B cell (primary cell): ENCODE data around the gene NTHL1. TPM values are rescaled to one million over a fixed set of nuclear protein-coding genes. Genes with fewer than 3 reads are reported as not detected.

Source experiments
- ATAC-seq: fragments of 200-7000 bp; cut with Tn5 transposase; one replicate; pipeline ENCODE4 v1.10.0; 2021; ENCODE audit warnings: low read depth, mild to moderate bottlenecking, moderate number of reproducible peaks, moderate library complexity
- CTCF ChIA-PET: fragments of 350-600 bp; sonication (Branson Sonifier 250); formaldehyde crosslinking; loops from one replicate; lab custom pipeline; 2021; ENCODE audit warnings: antibody characterized with exemption, inconsistent platforms; lab: Charles Lee
- POLR2A ChIA-PET: fragments of 350-600 bp; sonication (Branson Sonifier 250); formaldehyde crosslinking; loops from one replicate; lab custom pipeline; 2021; ENCODE audit warnings: antibody characterized with exemption; lab: Charles Lee
- DNase-seq: peaks from one replicate; pipeline ENCODE4 v3.0.0; 2013
- H2AFZ ChIP-seq: 2 replicates; pipeline ENCODE4 v1.6.1; 2012; ENCODE audit warnings: mild to moderate bottlenecking, low read depth, low read length; ENCODE audit not compliant: insufficient read depth, poor library complexity, severe bottlenecking
- H3K27ac ChIP-seq, 2 donors: 1 replicate in 1 of 2; 2 replicates in 1 of 2; pipeline ENCODE4 v1.5.1; 2012 to 2013; ENCODE audit warnings: low read length in 2 of 2, mild to moderate bottlenecking in 2 of 2, moderate library complexity in 1 of 2
- H3K27me3 ChIP-seq, 4 experiments: fragments of 200-600 bp in 1 of 4; sonication (generic) in 1 of 4; replicated peaks in 1 of 4; 1 replicate in 2 of 4; 2 replicates in 2 of 4; pipeline versions ENCODE4 v1.6.1 to v1.7.0; 2013 to 2016; ENCODE audit warnings: low read length in 3 of 4, mild to moderate bottlenecking in 2 of 4, mixed read lengths in 1 of 4, moderate library complexity in 1 of 4; ENCODE audit not compliant: insufficient read depth in 4 of 4, control insufficient read depth in 3 of 4; ENCODE audit errors: control extremely low read depth in 1 of 4
- H3K36me3 ChIP-seq, 2 experiments: replicated peaks in 1 of 2; 1 replicate in 1 of 2; 2 replicates in 1 of 2; pipeline versions ENCODE4 v1.6.1 to v1.7.1; 2013; ENCODE audit warnings: low read length in 1 of 2; ENCODE audit not compliant: insufficient read depth in 2 of 2, control insufficient read depth in 1 of 2; ENCODE audit errors: control extremely low read depth in 1 of 2, extremely low read depth in 1 of 2
- H3K4me1 ChIP-seq, 2 donors: fragments of 200-600 bp in 1 of 2; sonication (generic) in 1 of 2; 1 replicate in 1 of 2; 2 replicates in 1 of 2; pipeline versions ENCODE4 v1.5.1 to v1.6.1; 2013 to 2017; ENCODE audit warnings: low read length in 2 of 2; ENCODE audit not compliant: control insufficient read depth in 2 of 2, insufficient read depth in 2 of 2
- H3K4me2 ChIP-seq: replicated peaks from 2 replicates; pipeline ENCODE3; 2012; ENCODE audit warnings: mild to moderate bottlenecking, low read depth, low read length; ENCODE audit not compliant: poor library complexity, severe bottlenecking
- H3K4me3 ChIP-seq, 5 experiments: fragments of 200-600 bp in 1 of 5; sonication (generic) in 1 of 5; 1 replicate in 3 of 5; 2 replicates in 2 of 5; pipeline versions ENCODE4 v1.5.1 to v1.7.0; 2011 to 2016; ENCODE audit warnings: low read length in 4 of 5, mild to moderate bottlenecking in 4 of 5, low read depth in 2 of 5, control low read depth in 1 of 5, moderate library complexity in 1 of 5; ENCODE audit not compliant: insufficient read depth in 1 of 5; ENCODE audit errors: control extremely low read depth in 1 of 5, extremely low read depth in 1 of 5
- H3K79me2 ChIP-seq: fragments of 200-600 bp; sonication (generic); one replicate; pipeline ENCODE4 v1.6.0; 2016; ENCODE audit warnings: low read length; ENCODE audit not compliant: control insufficient read depth, insufficient read depth
- H3K9ac ChIP-seq: fragments of 200-600 bp; sonication (generic); 2 replicates; pipeline ENCODE4 v1.6.1; 2017; ENCODE audit warnings: mild to moderate bottlenecking, low read length, moderate library complexity
- H3K9me3 ChIP-seq, 3 donors: one replicate each; pipeline versions ENCODE4 v1.6.1 to v1.7.1; 2013; ENCODE audit warnings: low read length in 2 of 3; ENCODE audit not compliant: control insufficient read depth in 2 of 3, insufficient read depth in 1 of 3; ENCODE audit errors: control extremely low read depth in 1 of 3
- H4K20me1 ChIP-seq: 2 replicates; pipeline ENCODE4 v1.6.0; 2012; ENCODE audit warnings: mild to moderate bottlenecking, low read length; ENCODE audit not compliant: insufficient read depth, control insufficient read depth, poor library complexity, severe bottlenecking
- H3K27ac Mint-ChIP-seq: one replicate; pipeline ENCODE4 v1.8.0; 2021; ENCODE audit warnings: mixed read lengths
- H3K27me3 Mint-ChIP-seq: one replicate; pipeline ENCODE4 v1.8.0; 2021; ENCODE audit warnings: mixed read lengths
- H3K4me1 Mint-ChIP-seq: one replicate; pipeline ENCODE4 v1.8.0; 2021; ENCODE audit warnings: mixed read lengths
- H3K4me3 Mint-ChIP-seq: one replicate; pipeline ENCODE4 v1.8.0; 2021; ENCODE audit warnings: mixed read lengths
- H3K9me3 Mint-ChIP-seq: one replicate; pipeline ENCODE4 v1.8.0; 2022; ENCODE audit warnings: mixed read lengths; ENCODE audit not compliant: insufficient read depth
- CTCF ChIP-seq: fragments of 200-600 bp; IDR thresholded peaks from one replicate; pipeline ENCODE4 v1.8.0; 2022; ENCODE audit warnings: antibody characterized with exemption, mild to moderate bottlenecking
- EZH2 ChIP-seq: IDR thresholded peaks from 2 replicates; pipeline ENCODE4 v1.6.1; 2012; ENCODE audit warnings: borderline replicate concordance, low read depth, mild to moderate bottlenecking, moderate library complexity, low read length; ENCODE audit not compliant: insufficient read depth, poor library complexity, severe bottlenecking
- WGBS: methylation state at CpG from one replicate; pipeline ENCODE4 v1.1.5; 2013; ENCODE audit warnings: missing lambda C conversion rate; ENCODE audit not compliant: insufficient coverage; 5-methylcytosine and 5-hydroxymethylcytosine counted together
- intact Hi-C: fragments of 100-400 bp; cut with micrococcal nuclease; formaldehyde crosslinking; loops from one replicate; pipeline ENCODE4 v1.10.0; 2022
- polyA plus RNA-seq: library from polyadenylated mRNA; depleted of rRNA; stranded (reverse); fragments of >200 nt; gene quantifications from 2 replicates; pipeline ENCODE4 v1.2.3, GENCODE V29; 2012
- total RNA-seq, 2 donors: library from RNA; stranded (reverse); fragments of 120-200 nt in 1 of 2; gene quantifications; 1 replicate in 1 of 2; 2 replicates in 1 of 2; pipeline versions ENCODE4 v1.2.3 to v1.2.4, GENCODE V29; 2013 to 2022

NTHL1 gene
- total and polyA plus RNA-seq, 2 donors (not counting 1 experiment from before 2014, with no cell fraction given): 17.5 to 27.6 TPM

GRCh38 chr16:2087748-2088631, 40.4 kb upstream of the NTHL1 start:
- Histone ChIP-seq H3K4me1 (peaks cover 0 to 15% of the 10 kb centered on the region in 2 donors), H3K4me3 (no peak overlapping the region), H2AFZ (no peak overlapping the region), H3K9me3 (no peaks in the 10 kb centered on the region), H3K4me2 (no peak overlapping the region), H3K36me3 (peaks cover 0 to 48% of the 10 kb centered on the region in 2 experiments), H3K9ac (no peak overlapping the region), H3K27me3 (no peaks in the 10 kb centered on the region), H4K20me1 (no peaks in the 10 kb centered on the region), H3K27ac (no peak overlapping the region), H3K79me2 (no peaks in the 10 kb centered on the region)
- peaks cover 7% of the 10 kb centered on the region for H3K4me1 Mint-ChIP-seq
- POLR2A ChIA-PET: no interaction called here
- DNase-seq (no peak), ATAC-seq (no peak)
- CTCF ChIA-PET: no interaction called here
- H3K27me3 Mint-ChIP-seq: no peaks in the 10 kb centered on the region
- H3K27ac Mint-ChIP-seq: peak overlapping the region; percentile 88
- intact Hi-C loops: no loop called here
- TF ChIP-seq EZH2 (no peak), CTCF (no peak)
- 95% methylated on average over 34 of the region's 41 CpGs for WGBS
- no peak overlapping the region for H3K4me3 Mint-ChIP-seq
- H3K9me3 Mint-ChIP-seq: no peaks in the 10 kb centered on the region
